Common myeloid progenitor, CD34-positive (primary cell): ENCODE data around the gene ADA.
A peak's percentile ranks its signal among the peaks of the same experiment; 100 is the strongest.

Experiments
- CTCF ChIA-PET: fragments of 350-600 bp; sonication (Branson Sonifier 250); formaldehyde crosslinking; loops from one replicate; lab custom pipeline; 2021; ENCODE audit warnings: antibody characterized with exemption; lab: Charles Lee
- POLR2A ChIA-PET: fragments of 350-600 bp; sonication (Branson Sonifier 250); formaldehyde crosslinking; loops from one replicate; lab custom pipeline; 2021; ENCODE audit warnings: antibody characterized with exemption; lab: Charles Lee
- DNase-seq, 3 donors: peaks; one replicate each; pipeline versions ENCODE4 v3.0.0 to v3.0.0-alpha.2; 2013
- H3K27ac ChIP-seq, 2 experiments: 1 replicate in 1 of 2; 2 replicates in 1 of 2; pipeline ENCODE4 v1.7.0; 2013; ENCODE audit warnings: inconsistent platforms in 2 of 2, low read length in 2 of 2, mild to moderate bottlenecking in 2 of 2, low read depth in 1 of 2, moderate library complexity in 1 of 2; ENCODE audit not compliant: severe bottlenecking in 2 of 2, insufficient read depth in 1 of 2, poor library complexity in 1 of 2
- H3K27me3 ChIP-seq, 5 experiments: replicated peaks in 2 of 5; 1 replicate in 3 of 5; 2 replicates in 2 of 5; pipeline versions ENCODE4 v1.6.1 to v1.7.0; 2013; ENCODE audit warnings: low read length in 4 of 5, mild to moderate bottlenecking in 2 of 5, moderate library complexity in 2 of 5, inconsistent platforms in 1 of 5; ENCODE audit not compliant: insufficient read depth in 5 of 5, control insufficient read depth in 4 of 5
- H3K36me3 ChIP-seq, 4 experiments: 1 replicate in 2 of 4; 2 replicates in 2 of 4; pipeline versions ENCODE4 v1.6.1 to v1.7.0; 2013; ENCODE audit warnings: low read length in 3 of 4, control low read depth in 1 of 4, mild to moderate bottlenecking in 1 of 4; ENCODE audit not compliant: control insufficient read depth in 4 of 4, insufficient read depth in 4 of 4
- H3K4me1 ChIP-seq, 4 experiments: 1 replicate in 3 of 4; 2 replicates in 1 of 4; pipeline versions ENCODE4 v1.6.1 to v1.7.1; 2013; ENCODE audit warnings: low read length in 3 of 4, mild to moderate bottlenecking in 3 of 4, control low read depth in 1 of 4, inconsistent platforms in 1 of 4, moderate library complexity in 1 of 4; ENCODE audit not compliant: control insufficient read depth in 4 of 4, insufficient read depth in 4 of 4; ENCODE audit errors: control extremely low read depth in 1 of 4
- H3K4me3 ChIP-seq, 7 experiments: 1 replicate in 4 of 7; 2 replicates in 3 of 7; pipeline versions ENCODE4 v1.5.1 to v1.7.0; 2013; ENCODE audit warnings: mild to moderate bottlenecking in 7 of 7, low read length in 6 of 7, moderate library complexity in 6 of 7, inconsistent platforms in 2 of 7, low read depth in 2 of 7, control low read depth in 1 of 7; ENCODE audit not compliant: insufficient read depth in 4 of 7, control insufficient read depth in 1 of 7; ENCODE audit errors: extremely low read depth in 1 of 7
- H3K9me3 ChIP-seq, 5 experiments: 1 replicate in 4 of 5; 2 replicates in 1 of 5; pipeline versions ENCODE4 v1.6.1 to v1.7.1; 2013; ENCODE audit warnings: low read length in 4 of 5, mild to moderate bottlenecking in 2 of 5, inconsistent platforms in 1 of 5, low read depth in 1 of 5, moderate library complexity in 1 of 5; ENCODE audit not compliant: control insufficient read depth in 4 of 5, insufficient read depth in 2 of 5; ENCODE audit errors: control extremely low read depth in 1 of 5
- WGBS: methylation state at CpG from one replicate; pipeline ENCODE4 v1.1.5; 2013; ENCODE audit not compliant: insufficient coverage; 5-methylcytosine and 5-hydroxymethylcytosine counted together

Gene ADA

GRCh38 chr20:44616604-44616964 lies 34.9 kb downstream of the ADA start:
- no peak for DNase-seq
- Histone ChIP-seq H3K4me3 (no peak overlapping the region), H3K27ac (peak overlapping the region in 1 of 2 experiments; percentile 10), H3K36me3 (peaks cover 3 to 86% (median 58%) of the 10 kb centered on the region in 4 experiments), H3K4me1 (peaks cover 2 to 54% (median 23%) of the 10 kb centered on the region in 4 experiments), H3K27me3 (no peaks in the 10 kb centered on the region), H3K9me3 (no peaks in the 10 kb centered on the region)
- WGBS, result 95% methylated on average over 14 of the region's 14 CpGs
- CTCF ChIA-PET, result interaction anchor here (0.8 to 3.5 kb wide), 3 partner anchors 13 to 69 kb away, joined by 3 to 17 read pairs (median 6); no protein-coding TSS in a partner anchor
- POLR2A ChIA-PET, result no interaction called here

- 96% methylated on average over 13 of the region's 14 CpGs for WGBS
- no peak overlapping the region for H3K4me3 ChIP-seq
- no peak for DNase-seq
- ChIA-PET CTCF (interaction anchor here (0.8 to 3.5 kb wide), 3 partner anchors 13 to 70 kb away, joined by 3 to 17 read pairs (median 6); no protein-coding TSS in a partner anchor), POLR2A (interaction anchor here (1.6 kb wide), 1 partner anchor 67 kb away, joined by 4 read pairs; no protein-coding TSS in a partner anchor)
- H3K36me3 ChIP-seq, result peaks cover 3 to 81% (median 53%) of the 10 kb centered on the region in 4 experiments
- H3K27ac ChIP-seq, result peak overlapping the region in 1 of 2 experiments; percentile 70
- H3K27me3 ChIP-seq, result no peaks in the 10 kb centered on the region
- H3K9me3 ChIP-seq, result no peaks in the 10 kb centered on the region
- peaks cover 6 to 58% (median 26%) of the 10 kb centered on the region in 4 experiments for H3K4me1 ChIP-seq
Observed at GRCh38 chr20:44615876-44616603, 35.5 kb downstream of the ADA start.

- H3K4me3 ChIP-seq, result no peak overlapping the region
- H3K27ac ChIP-seq, result peak overlapping the region in 1 of 2 experiments; percentile 70
- no peaks in the 10 kb centered on the region for H3K27me3 ChIP-seq
- 74% methylated on average over 8 of the region's 10 CpGs for WGBS
- peaks cover 9 to 65% (median 32%) of the 10 kb centered on the region in 4 experiments for H3K4me1 ChIP-seq
- CTCF ChIA-PET, result interaction anchor here (1.2 to 1.9 kb wide), 2 partner anchors 12 to 68 kb away, joined by 3 to 11 read pairs; no protein-coding TSS in a partner anchor
- peaks cover 3 to 73% (median 46%) of the 10 kb centered on the region in 4 experiments for H3K36me3 ChIP-seq
- POLR2A ChIA-PET, result interaction anchor here (1.6 kb wide), 1 partner anchor 68 kb away, joined by 4 read pairs; no protein-coding TSS in a partner anchor
- peak in 2 of 3 donors; percentile 71 to 75 for DNase-seq
- no peaks in the 10 kb centered on the region for H3K9me3 ChIP-seq
Observed at GRCh38 chr20:44615169-44615791, 36.2 kb downstream of the ADA start.

GRCh38 chr20:44614525-44614924 lies 37.0 kb downstream of the ADA start:
- no peak overlapping the region for H3K4me3 ChIP-seq
- H3K4me1 ChIP-seq, result peaks cover 10 to 73% (median 39%) of the 10 kb centered on the region in 4 experiments
- DNase-seq, result no peak
- no peaks in the 10 kb centered on the region for H3K27me3 ChIP-seq
- 95% methylated on average over 12 of the region's 14 CpGs for WGBS
- H3K9me3 ChIP-seq, result no peaks in the 10 kb centered on the region
- H3K27ac ChIP-seq, result peak overlapping the region in 1 of 2 experiments; percentile 70
- peaks cover 0 to 66% (median 38%) of the 10 kb centered on the region in 4 experiments for H3K36me3 ChIP-seq
- POLR2A ChIA-PET, result interaction anchor here (0.6 to 1.6 kb wide), 2 partner anchors 9 to 69 kb away, joined by 3 to 4 read pairs; no protein-coding TSS in a partner anchor
- CTCF ChIA-PET, result interaction anchor here (1.2 to 1.9 kb wide), 3 partner anchors 13 to 69 kb away, joined by 3 to 11 read pairs (median 3); partner anchors contain the start of gene ADA

- WGBS, result 94% methylated on average over 5 of the region's 5 CpGs
- ChIA-PET CTCF (interaction anchor here (0.8 to 1.9 kb wide), 4 partner anchors 10 to 103 kb away, joined by 3 to 11 read pairs (median 3); partner anchors contain the start of gene ADA), POLR2A (no interaction called here)
- Histone ChIP-seq H3K4me1 (peaks cover 14 to 74% (median 43%) of the 10 kb centered on the region in 4 experiments), H3K4me3 (no peak overlapping the region), H3K27ac (peak overlapping the region in 1 of 2 experiments; percentile 56), H3K9me3 (no peaks in the 10 kb centered on the region), H3K27me3 (no peaks in the 10 kb centered on the region), H3K36me3 (peaks cover 0 to 57% (median 31%) of the 10 kb centered on the region in 4 experiments)
- no peak for DNase-seq
Observed at GRCh38 chr20:44613575-44613974, 37.9 kb downstream of the ADA start.

- Histone ChIP-seq H3K9me3 (no peaks in the 10 kb centered on the region), H3K36me3 (peaks cover 0 to 28% (median 14%) of the 10 kb centered on the region in 4 experiments), H3K27ac (peak overlapping the region; percentile 74 to 82), H3K4me3 (peak overlapping the region in 4 of 7 experiments; percentile 22 to 62 (median 41)), H3K27me3 (no peaks in the 10 kb centered on the region), H3K4me1 (peaks cover 14 to 62% (median 36%) of the 10 kb centered on the region in 4 experiments)
- ChIA-PET POLR2A (interaction anchor here (0.6 to 1.6 kb wide), 16 partner anchors 12 to 216 kb away, joined by 3 to 13 read pairs (median 4); partner anchors contain the start of gene TTPAL), CTCF (interaction anchor here (0.6 to 4.9 kb wide), 41 partner anchors 9 to 427 kb away, joined by 3 to 43 read pairs (median 5); partner anchors contain the start of genes ADA and SERINC3)
- no CpG with 5 or more reads among the region's 1 CpG for WGBS
- DNase-seq, result peak; percentile 80 to 95 (median 91)
Observed at GRCh38 chr20:44610313-44610962, 41.1 kb downstream of the ADA start.
